22Rv1 (cell line): Measurements from ENCODE around the gene STOX2.

Experiments used
- CTCF ChIP-seq: fragments of 450-650 bp; IDR thresholded peaks from 2 replicates; pipeline ENCODE4 v1.5.1; 2017; ENCODE audit warnings: mild to moderate bottlenecking
- ZFX ChIP-seq: fragments of 450-650 bp; IDR thresholded peaks from 2 replicates; pipeline ENCODE4 v1.6.1; 2017; ENCODE audit warnings: antibody characterized with exemption, borderline replicate concordance

- TF ChIP-seq CTCF (no peak), ZFX (no peak)
Observed at GRCh38 chr4:183989461-183989860, 84.4 kb downstream of the STOX2 start.
